AG20443 (cell line): ENCODE measurements around the gene MYH10.
A peak's percentile ranks its signal among the peaks of the same experiment; 100 is the strongest.

Experiments
- DNase-seq: peaks from one replicate; pipeline ENCODE4 v3.0.0; 2012; ENCODE audit warnings: low spot score, mixed read lengths

Gene MYH10

GRCh38 chr17:8444494-8444893, 186.0 kb downstream of the MYH10 start:
- no peak for DNase-seq

DNA sequence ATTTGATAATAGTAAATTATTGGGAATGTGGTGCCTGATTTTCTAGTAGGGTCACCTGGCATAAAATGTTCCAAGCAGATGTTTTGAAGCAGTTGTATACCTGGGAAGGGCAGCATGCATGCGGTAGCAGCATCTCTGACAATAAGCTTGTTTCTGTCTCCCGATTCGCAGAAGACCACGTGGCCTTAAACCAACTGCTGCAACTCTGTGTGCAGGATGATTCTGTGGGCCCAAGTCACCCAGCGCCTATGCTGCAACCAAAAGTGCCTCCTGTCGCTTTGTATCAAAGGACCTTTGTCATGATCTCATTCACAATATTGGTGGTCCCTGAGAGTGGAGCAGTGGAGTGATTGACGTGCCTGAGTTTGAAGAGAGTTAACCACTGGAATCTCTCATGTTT, 186.8 kb downstream of the MYH10 start:
- no peak for DNase-seq

DNA sequence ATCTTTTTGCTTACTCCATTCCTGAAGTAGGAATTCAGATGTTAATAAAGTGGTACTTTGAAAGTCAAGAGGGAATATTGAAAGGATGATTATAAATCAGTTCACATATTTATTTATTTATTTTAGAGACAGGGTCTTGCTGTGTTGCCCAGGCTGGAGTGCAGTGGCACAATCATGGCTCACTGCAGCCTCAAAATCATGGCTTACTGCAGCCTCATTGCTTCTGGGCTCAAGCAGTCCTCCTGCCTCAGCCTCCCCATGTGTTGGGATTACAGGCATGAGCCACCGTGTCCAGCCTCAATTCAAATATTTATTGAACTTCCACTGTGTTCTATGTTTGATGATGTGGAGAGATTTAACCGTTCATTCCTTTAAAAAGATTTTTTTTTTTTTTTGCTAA, 188.2 kb downstream of the MYH10 start:
- no peak for DNase-seq

DNA sequence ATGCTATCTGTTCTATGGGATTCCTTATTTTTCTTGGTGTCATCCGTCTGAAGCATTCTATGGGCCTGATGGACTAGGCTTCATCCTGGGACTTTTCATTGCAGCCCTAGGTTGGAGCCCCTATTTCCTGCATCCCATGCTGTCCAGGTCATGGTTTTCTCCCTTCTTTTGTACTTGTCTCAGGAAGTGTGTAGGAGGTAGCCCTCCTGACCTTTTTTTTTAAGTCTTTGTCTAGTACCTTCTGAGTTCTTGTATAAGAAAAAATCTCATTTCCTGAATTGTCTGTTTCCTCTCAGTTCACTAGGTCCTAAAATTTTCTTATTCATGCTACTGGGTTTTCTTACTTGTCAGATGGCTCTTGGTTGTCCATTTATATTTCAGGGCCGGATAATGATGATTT, 188.8 kb downstream of the MYH10 start:
- DNase-seq = no peak

GRCh38 chr17:8439681-8440080, 190.8 kb downstream of the MYH10 start:
- DNase-seq = no peak

GRCh38 chr17:8438441-8438840, 192.1 kb downstream of the MYH10 start:
- no peak for DNase-seq

DNA sequence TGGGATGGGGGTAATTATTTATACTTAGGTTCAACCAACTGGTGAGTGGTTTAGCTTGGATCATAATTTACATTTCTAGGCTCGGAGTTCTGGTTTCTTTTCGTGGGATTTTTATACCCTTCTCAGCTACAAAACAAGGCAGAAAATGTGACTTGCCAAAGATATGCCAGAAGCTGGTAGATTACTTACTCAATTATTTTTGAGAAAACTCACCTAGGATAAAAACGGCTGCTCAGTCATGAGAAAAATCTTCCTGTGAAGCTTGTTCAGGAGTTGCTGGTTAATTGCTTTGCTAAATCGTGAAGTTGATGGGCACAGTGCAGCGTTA, 193.7 kb downstream of the MYH10 start:
- DNase-seq = no peak

DNA sequence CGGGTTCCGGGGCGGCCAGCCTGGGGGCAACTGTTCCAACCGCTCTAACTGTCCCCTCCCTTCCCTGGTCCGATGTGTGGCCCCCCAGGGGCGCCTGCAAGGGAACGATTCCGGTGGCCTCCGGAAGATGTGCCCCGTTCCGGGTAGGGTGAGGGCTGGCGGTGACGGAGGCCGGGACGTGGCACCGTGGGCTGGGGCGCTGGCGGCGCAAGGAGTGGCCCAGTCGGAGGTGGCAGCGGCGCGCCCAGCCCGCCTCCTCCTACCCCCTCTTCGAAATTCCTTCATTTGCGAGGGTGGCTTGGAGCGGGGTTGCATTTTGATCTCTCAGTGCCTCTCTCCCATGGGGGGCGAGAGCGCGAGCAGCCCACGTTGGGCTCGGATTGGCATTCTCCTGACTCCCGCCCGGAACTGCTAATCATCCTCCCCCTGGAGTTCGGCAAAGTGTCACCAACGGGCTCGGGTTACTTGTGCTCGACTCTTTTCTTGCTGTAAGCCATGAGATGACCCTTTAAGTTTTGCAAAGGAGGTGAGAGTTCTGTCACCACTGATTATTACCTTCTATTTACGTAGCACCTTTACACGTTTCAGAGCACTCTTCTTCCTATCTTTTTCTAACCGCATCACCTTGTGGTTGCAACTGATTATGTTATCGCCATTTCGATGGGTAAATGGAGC, 194.2 kb downstream of the MYH10 start:
- peak; percentile 74 for DNase-seq

- peak; percentile 100 for DNase-seq
Measured at GRCh38 chr17:8435245-8436168, 195.0 kb downstream of the MYH10 start, which contains the start of gene NDEL1. Gene NDEL1, plus strand, starts transcription at chr17:8435884. Its CDS starts 8,388 bp downstream, at chr17:8444272.

GRCh38 chr17:8430966-8431365, 199.6 kb downstream of the MYH10 start:
- peak; percentile 72 for DNase-seq

- no peak for DNase-seq
Measured at GRCh38 chr17:8426802-8427201, 203.7 kb downstream of the MYH10 start.

DNA sequence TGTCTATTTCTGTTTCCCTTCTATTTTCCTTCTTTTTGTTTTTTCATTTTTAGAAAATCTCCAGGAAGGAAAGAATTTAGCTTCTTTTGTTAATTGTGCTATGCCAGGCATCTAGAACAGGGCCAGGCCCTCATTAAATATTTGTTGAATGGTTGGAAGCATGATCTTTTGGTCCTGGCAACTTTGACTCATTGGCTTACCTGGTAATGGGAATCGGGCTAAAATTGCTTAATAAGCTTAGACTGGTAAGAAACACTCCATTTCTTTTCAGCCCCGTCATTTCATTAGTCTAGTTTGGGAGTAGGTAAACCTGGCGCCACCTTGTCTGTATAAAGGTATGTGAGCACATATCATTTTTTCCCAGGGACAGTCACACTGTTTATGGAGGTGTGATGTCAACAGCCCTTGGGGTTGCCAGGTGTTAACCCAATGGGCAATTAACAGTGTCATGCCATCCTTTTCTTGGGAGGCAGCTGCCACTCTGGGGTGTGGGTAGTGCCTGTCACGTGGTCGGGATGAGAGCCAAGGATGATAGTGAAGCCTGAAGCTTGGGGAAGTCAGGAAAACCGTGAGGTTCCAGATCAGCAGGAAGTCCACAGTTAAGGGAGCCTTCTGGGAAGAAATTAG, 204.3 kb downstream of the MYH10 start:
- no peak for DNase-seq
